ENCODE results near the gene RILPL2. TPM values are rescaled to one million over a fixed set of nuclear protein-coding genes. Genes with fewer than 3 reads are reported as not detected.

The RILPL2 gene
- total and polyA plus RNA-seq, 2 of the 13 experiments (the other 11 are each of a cell fraction or from before 2014, with no cell fraction given) = 2.7 to 8.1 TPM

DNA sequence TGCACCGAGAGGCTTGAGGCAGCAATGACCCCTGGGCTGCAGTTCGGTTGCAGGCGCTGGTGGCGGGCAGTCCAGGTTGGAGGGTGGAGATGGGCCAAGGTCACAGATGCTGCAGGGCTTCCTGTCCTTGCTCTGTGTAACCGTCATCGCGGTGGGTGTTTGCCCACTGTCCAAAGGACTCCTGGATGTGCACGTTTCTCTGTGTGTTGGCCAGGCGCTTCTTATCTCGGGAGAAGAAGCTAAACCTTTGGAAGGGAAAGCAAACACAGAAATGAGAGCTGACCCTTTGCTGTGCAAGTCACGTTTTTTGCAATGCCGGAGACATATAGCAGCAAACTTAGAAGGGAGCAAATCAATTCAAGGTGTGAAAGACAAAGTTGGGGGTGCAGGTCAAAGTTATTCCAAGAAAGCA, 36.0 kb upstream of the RILPL2 start (continued):
- TF ChIP-seq, protein P1, sequence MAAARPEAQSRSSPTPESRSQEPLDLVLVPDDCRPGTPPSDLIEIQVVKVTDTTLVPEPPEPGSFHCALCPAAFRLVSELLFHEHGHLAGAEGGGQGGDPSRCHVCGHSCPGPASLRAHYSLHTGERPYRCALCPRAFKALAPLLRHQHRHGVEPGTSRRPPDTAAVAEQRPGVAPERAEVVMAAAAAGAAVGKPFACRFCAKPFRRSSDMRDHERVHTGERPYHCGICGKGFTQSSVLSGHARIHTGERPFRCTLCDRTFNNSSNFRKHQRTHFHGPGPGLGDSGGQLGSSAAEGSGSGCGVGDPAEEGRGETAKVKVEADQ (CRISPR knock-in tag; IDR thresholded peaks at IDR 0.05; ENCODE audit: borderline replicate concordance) = no peak
- TF ChIP-seq, protein P2, sequence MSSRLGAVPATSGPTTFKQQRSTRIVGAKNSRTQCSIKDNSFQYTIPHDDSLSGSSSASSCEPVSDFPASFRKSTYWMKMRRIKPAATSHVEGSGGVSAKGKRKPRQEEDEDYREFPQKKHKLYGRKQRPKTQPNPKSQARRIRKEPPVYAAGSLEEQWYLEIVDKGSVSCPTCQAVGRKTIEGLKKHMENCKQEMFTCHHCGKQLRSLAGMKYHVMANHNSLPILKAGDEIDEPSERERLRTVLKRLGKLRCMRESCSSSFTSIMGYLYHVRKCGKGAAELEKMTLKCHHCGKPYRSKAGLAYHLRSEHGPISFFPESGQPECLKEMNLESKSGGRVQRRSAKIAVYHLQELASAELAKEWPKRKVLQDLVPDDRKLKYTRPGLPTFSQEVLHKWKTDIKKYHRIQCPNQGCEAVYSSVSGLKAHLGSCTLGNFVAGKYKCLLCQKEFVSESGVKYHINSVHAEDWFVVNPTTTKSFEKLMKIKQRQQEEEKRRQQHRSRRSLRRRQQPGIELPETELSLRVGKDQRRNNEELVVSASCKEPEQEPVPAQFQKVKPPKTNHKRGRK (CRISPR knock-in tag; IDR thresholded peaks at IDR 0.05) = no peak
- TF ChIP-seq TEAD3 (CRISPR knock-in tag; optimal IDR thresholded peaks at IDR 0.05; ENCODE audit: borderline replicate concordance) (peak; percentile 66), SPEN (CRISPR knock-in tag; IDR thresholded peaks at IDR 0.05; ENCODE audit: low read depth) (peak; percentile 82; the same call in 1 of the 2 replicates), FOXJ3 (CRISPR knock-in tag; IDR thresholded peaks at IDR 0.05; ENCODE audit: borderline replicate concordance) (peak; percentile 78), MAF1 (CRISPR knock-in tag; IDR thresholded peaks at IDR 0.05; ENCODE audit: borderline replicate concordance) (no peak), THAP11 (CRISPR knock-in tag; IDR thresholded peaks at IDR 0.05) (peak; percentile 52; the same call in 1 of the 2 replicates), KDM6A (CRISPR knock-in tag; IDR thresholded peaks at IDR 0.05; ENCODE audit: low read depth) (no peak), ZNF776 (CRISPR knock-in tag; IDR thresholded peaks at IDR 0.05) (no peak), ZNF282 (IDR thresholded peaks at IDR 0.05; ENCODE audit: partially characterized antibody) (no peak), SAP130 (CRISPR knock-in tag; IDR thresholded peaks at IDR 0.05; ENCODE audit: low read depth) (peak; percentile 89), KAT2B (IDR thresholded peaks at IDR 0.05; ENCODE audit: borderline replicate concordance, low read depth, low read length) (no peak), NFE2 (CRISPR knock-in tag; IDR thresholded peaks at IDR 0.05) (no peak), ZNF431 (CRISPR knock-in tag; IDR thresholded peaks at IDR 0.05; ENCODE audit: borderline replicate concordance, low read depth) (peak; percentile 84; the same call in 1 of the 2 replicates), MYC (CRISPR knock-in tag; IDR thresholded peaks at IDR 0.05; ENCODE audit: borderline replicate concordance) (peak; percentile 78; the same call in 1 of the 2 replicates), PHF21A (CRISPR knock-in tag; IDR thresholded peaks at IDR 0.05) (peak; percentile 95), PAF1 (CRISPR knock-in tag; IDR thresholded peaks at IDR 0.05) (no peak), ZNF383 (CRISPR knock-in tag; IDR thresholded peaks at IDR 0.05; ENCODE audit: borderline replicate concordance) (no peak), SIX1 (CRISPR knock-in tag; IDR thresholded peaks at IDR 0.05; ENCODE audit: borderline replicate concordance) (peak; percentile 65; the same call in 1 of the 2 replicates), SAFB2 (CRISPR knock-in tag; IDR thresholded peaks at IDR 0.05; ENCODE audit: borderline replicate concordance, low read depth) (peak; percentile 74; the same call in 1 of the 2 replicates)
- TF ChIP-seq, protein P3, sequence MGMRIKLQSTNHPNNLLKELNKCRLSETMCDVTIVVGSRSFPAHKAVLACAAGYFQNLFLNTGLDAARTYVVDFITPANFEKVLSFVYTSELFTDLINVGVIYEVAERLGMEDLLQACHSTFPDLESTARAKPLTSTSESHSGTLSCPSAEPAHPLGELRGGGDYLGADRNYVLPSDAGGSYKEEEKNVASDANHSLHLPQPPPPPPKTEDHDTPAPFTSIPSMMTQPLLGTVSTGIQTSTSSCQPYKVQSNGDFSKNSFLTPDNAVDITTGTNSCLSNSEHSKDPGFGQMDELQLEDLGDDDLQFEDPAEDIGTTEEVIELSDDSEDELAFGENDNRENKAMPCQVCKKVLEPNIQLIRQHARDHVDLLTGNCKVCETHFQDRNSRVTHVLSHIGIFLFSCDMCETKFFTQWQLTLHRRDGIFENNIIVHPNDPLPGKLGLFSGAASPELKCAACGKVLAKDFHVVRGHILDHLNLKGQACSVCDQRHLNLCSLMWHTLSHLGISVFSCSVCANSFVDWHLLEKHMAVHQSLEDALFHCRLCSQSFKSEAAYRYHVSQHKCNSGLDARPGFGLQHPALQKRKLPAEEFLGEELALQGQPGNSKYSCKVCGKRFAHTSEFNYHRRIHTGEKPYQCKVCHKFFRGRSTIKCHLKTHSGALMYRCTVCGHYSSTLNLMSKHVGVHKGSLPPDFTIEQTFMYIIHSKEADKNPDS (CRISPR knock-in tag; IDR thresholded peaks at IDR 0.05) = peak; percentile 92
- TF ChIP-seq, protein P4, sequence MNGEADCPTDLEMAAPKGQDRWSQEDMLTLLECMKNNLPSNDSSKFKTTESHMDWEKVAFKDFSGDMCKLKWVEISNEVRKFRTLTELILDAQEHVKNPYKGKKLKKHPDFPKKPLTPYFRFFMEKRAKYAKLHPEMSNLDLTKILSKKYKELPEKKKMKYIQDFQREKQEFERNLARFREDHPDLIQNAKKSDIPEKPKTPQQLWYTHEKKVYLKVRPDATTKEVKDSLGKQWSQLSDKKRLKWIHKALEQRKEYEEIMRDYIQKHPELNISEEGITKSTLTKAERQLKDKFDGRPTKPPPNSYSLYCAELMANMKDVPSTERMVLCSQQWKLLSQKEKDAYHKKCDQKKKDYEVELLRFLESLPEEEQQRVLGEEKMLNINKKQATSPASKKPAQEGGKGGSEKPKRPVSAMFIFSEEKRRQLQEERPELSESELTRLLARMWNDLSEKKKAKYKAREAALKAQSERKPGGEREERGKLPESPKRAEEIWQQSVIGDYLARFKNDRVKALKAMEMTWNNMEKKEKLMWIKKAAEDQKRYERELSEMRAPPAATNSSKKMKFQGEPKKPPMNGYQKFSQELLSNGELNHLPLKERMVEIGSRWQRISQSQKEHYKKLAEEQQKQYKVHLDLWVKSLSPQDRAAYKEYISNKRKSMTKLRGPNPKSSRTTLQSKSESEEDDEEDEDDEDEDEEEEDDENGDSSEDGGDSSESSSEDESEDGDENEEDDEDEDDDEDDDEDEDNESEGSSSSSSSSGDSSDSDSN (CRISPR knock-in tag; IDR thresholded peaks at IDR 0.05) = peak; percentile 58
- TF ChIP-seq, protein P5, sequence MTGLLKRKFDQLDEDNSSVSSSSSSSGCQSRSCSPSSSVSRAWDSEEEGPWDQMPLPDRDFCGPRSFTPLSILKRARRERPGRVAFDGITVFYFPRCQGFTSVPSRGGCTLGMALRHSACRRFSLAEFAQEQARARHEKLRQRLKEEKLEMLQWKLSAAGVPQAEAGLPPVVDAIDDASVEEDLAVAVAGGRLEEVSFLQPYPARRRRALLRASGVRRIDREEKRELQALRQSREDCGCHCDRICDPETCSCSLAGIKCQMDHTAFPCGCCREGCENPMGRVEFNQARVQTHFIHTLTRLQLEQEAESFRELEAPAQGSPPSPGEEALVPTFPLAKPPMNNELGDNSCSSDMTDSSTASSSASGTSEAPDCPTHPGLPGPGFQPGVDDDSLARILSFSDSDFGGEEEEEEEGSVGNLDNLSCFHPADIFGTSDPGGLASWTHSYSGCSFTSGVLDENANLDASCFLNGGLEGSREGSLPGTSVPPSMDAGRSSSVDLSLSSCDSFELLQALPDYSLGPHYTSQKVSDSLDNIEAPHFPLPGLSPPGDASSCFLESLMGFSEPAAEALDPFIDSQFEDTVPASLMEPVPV (CRISPR knock-in tag; IDR thresholded peaks at IDR 0.05) = 0 out of 2 replicates have a peak, but pooled peaks have one; percentile 44

Data from HepG2 (cell line).